ENCODE data around the gene C4orf54. TPM values are rescaled to one million over a fixed set of nuclear protein-coding genes. Genes with fewer than 3 reads are reported as not detected.

C4orf54 gene
- total RNA-seq, 4 donors from 2014 or later: 0.22 to 0.34 TPM; not detected in 2

GRCh38 chr4:99651016-99651769, 6.4 kb downstream of the C4orf54 start:
- no peak overlapping the region for H3K27ac ChIP-seq
- DNase-seq: no peak
- intact Hi-C loops (cut with DNase I): no loop called here
- H3K9me3 ChIP-seq: no peaks in the 10 kb centered on the region
- WGBS, 2 donors: 93 to 98% methylated on average over 10 to 12 of the region's 18 CpGs
- H3K36me3 ChIP-seq: no peaks in the 10 kb centered on the region
- H3K4me3 ChIP-seq (replicated peaks in 1 of 3): no peak overlapping the region
- peaks cover 0 to 12% of the 10 kb centered on the region in 2 donors for H3K4me1 ChIP-seq
- TF ChIP-seq, protein P1, sequence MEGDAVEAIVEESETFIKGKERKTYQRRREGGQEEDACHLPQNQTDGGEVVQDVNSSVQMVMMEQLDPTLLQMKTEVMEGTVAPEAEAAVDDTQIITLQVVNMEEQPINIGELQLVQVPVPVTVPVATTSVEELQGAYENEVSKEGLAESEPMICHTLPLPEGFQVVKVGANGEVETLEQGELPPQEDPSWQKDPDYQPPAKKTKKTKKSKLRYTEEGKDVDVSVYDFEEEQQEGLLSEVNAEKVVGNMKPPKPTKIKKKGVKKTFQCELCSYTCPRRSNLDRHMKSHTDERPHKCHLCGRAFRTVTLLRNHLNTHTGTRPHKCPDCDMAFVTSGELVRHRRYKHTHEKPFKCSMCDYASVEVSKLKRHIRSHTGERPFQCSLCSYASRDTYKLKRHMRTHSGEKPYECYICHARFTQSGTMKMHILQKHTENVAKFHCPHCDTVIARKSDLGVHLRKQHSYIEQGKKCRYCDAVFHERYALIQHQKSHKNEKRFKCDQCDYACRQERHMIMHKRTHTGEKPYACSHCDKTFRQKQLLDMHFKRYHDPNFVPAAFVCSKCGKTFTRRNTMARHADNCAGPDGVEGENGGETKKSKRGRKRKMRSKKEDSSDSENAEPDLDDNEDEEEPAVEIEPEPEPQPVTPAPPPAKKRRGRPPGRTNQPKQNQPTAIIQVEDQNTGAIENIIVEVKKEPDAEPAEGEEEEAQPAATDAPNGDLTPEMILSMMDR (IDR thresholded peaks at IDR 0.05): no peak
- no peak for TF ChIP-seq POLR2A (IDR thresholded peaks at IDR 0.05)
- H3K27me3 ChIP-seq: no peaks in the 10 kb centered on the region

- no peak for TF ChIP-seq POLR2A (IDR thresholded peaks at IDR 0.05)
- TF ChIP-seq, protein P1 (IDR thresholded peaks at IDR 0.05): no peak
- H3K27me3 ChIP-seq: no peaks in the 10 kb centered on the region
- H3K4me1 ChIP-seq: no peaks in the 10 kb centered on the region
- DNase-seq: no peak
- no peak overlapping the region for H3K27ac ChIP-seq
- intact Hi-C loops (cut with DNase I): no loop called here
- 90 to 95% methylated on average over 9 of the region's 10 CpGs for WGBS, 2 donors
- no peak overlapping the region for H3K4me3 ChIP-seq (replicated peaks in 1 of 3)
- H3K9me3 ChIP-seq: no peaks in the 10 kb centered on the region
- H3K36me3 ChIP-seq: no peaks in the 10 kb centered on the region
Measured at GRCh38 chr4:99649778-99650177, 7.8 kb downstream of the C4orf54 start.

DNA sequence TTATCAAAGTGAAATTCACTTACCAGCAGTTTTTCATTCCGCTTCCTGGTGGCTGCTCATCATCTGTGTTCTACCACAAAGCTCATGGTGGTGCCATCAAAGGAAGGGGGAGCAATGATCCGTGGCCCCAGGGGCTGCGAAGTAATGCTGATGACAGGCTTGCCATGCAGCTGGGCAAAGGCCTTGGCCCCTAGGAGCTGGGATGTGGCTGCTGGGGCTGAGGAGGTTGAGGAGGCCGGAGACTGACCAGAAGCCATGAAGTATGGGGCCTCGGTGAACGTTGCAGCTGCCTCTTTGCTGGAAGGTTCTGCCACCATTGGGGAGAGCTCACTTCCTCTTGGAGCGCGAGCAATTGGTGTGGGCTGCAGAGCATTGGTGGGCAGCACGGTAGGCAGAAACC, 8.4 kb downstream of the C4orf54 start:
- TF ChIP-seq, protein P1 (IDR thresholded peaks at IDR 0.05): no peak
- no peak for TF ChIP-seq POLR2A (IDR thresholded peaks at IDR 0.05)
- Histone ChIP-seq H3K27me3 (no peaks in the 10 kb centered on the region), H3K9me3 (no peaks in the 10 kb centered on the region), H3K27ac (no peak overlapping the region), H3K36me3 (no peaks in the 10 kb centered on the region), H3K4me1 (no peaks in the 10 kb centered on the region), H3K4me3 (replicated peaks in 1 of 3) (no peak overlapping the region)
- intact Hi-C loops (cut with DNase I): no loop called here
- 93 to 96% methylated on average over 7 of the region's 9 CpGs for WGBS, 2 donors
- DNase-seq: no peak

GRCh38 chr4:99648321-99648720, 9.3 kb downstream of the C4orf54 start:
- Histone ChIP-seq H3K4me1 (no peaks in the 10 kb centered on the region), H3K4me3 (replicated peaks in 1 of 3) (no peak overlapping the region), H3K36me3 (no peaks in the 10 kb centered on the region), H3K9me3 (no peaks in the 10 kb centered on the region), H3K27me3 (no peaks in the 10 kb centered on the region), H3K27ac (no peak overlapping the region)
- intact Hi-C loops (cut with DNase I): no loop called here
- no peak for TF ChIP-seq POLR2A (IDR thresholded peaks at IDR 0.05)
- TF ChIP-seq, protein P1 (IDR thresholded peaks at IDR 0.05): no peak
- DNase-seq: peak in 1 of 2 donors; percentile 41
- WGBS, 2 donors: 81 to 83% methylated on average over 1 of the region's 1 CpG

- 85% methylated on average over 4 of the region's 4 CpGs for WGBS, 2 donors
- no peak overlapping the region for H3K27ac ChIP-seq
- no peak overlapping the region for H3K4me3 ChIP-seq (replicated peaks in 1 of 3)
- H3K4me1 ChIP-seq: no peaks in the 10 kb centered on the region
- TF ChIP-seq, protein P1 (IDR thresholded peaks at IDR 0.05): no peak
- no peak for TF ChIP-seq POLR2A (IDR thresholded peaks at IDR 0.05)
- DNase-seq: no peak
- no peaks in the 10 kb centered on the region for H3K9me3 ChIP-seq
- H3K36me3 ChIP-seq: no peaks in the 10 kb centered on the region
- intact Hi-C loops (cut with DNase I): no loop called here
- no peaks in the 10 kb centered on the region for H3K27me3 ChIP-seq
Measured at GRCh38 chr4:99647071-99647470, 10.6 kb downstream of the C4orf54 start.

Data from thyroid gland (tissue), 4 donors.